ENCODE measurements around the gene CLASP1. TPM values are rescaled to one million over a fixed set of nuclear protein-coding genes. Genes with fewer than 3 reads are reported as not detected.

CLASP1 gene
- total and polyA plus RNA-seq, 2 of the 8 experiments (the other 6 are each of a cell fraction or from before 2014, with no cell fraction given), result 7.3 to 53.9 TPM

DNA sequence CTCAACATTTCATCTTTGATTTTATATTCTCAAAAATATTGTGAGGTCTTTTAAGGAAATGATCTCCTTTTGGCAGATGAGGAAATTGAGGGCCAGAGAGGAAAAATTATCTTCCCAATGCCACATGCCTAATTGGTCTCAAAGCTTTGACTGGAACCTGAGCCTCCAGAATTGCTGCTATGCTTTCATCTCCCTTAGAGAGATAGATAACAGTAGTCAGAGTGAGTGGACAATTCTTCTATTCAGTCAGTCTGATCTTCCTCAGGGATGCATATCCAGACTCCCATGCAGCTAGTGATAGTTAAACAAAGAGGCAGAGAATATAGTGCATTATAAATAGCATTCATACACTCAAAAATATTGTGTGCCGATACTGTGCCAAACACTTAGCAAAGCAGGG is 3.8 kb upstream of the CLASP1 start:
- TF ChIP-seq, protein P1, sequence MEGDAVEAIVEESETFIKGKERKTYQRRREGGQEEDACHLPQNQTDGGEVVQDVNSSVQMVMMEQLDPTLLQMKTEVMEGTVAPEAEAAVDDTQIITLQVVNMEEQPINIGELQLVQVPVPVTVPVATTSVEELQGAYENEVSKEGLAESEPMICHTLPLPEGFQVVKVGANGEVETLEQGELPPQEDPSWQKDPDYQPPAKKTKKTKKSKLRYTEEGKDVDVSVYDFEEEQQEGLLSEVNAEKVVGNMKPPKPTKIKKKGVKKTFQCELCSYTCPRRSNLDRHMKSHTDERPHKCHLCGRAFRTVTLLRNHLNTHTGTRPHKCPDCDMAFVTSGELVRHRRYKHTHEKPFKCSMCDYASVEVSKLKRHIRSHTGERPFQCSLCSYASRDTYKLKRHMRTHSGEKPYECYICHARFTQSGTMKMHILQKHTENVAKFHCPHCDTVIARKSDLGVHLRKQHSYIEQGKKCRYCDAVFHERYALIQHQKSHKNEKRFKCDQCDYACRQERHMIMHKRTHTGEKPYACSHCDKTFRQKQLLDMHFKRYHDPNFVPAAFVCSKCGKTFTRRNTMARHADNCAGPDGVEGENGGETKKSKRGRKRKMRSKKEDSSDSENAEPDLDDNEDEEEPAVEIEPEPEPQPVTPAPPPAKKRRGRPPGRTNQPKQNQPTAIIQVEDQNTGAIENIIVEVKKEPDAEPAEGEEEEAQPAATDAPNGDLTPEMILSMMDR (IDR thresholded peaks at IDR 0.05; ENCODE audit: control extremely low read depth in 1 of 3, insufficient read depth in 1 of 3, low read depth in 1 of 3, low read length in 3 of 3), result no peak
- no peak for TF ChIP-seq GTF2F1 (IDR thresholded peaks at IDR 0.05; ENCODE audit: borderline replicate concordance, low read depth, low read length)
- TF ChIP-seq SAP30 (IDR thresholded peaks at IDR 0.05; ENCODE audit: insufficient read depth, insufficient replicate concordance, low read length), result no peak
- no peak for TF ChIP-seq TAF7 (optimal IDR thresholded peaks at IDR 0.05; ENCODE audit: borderline replicate concordance, low read depth, low read length)
- no peak for TF ChIP-seq CHD2 (IDR thresholded peaks at IDR 0.05; ENCODE audit: low read length)
- no peak overlapping the region for H4K91ac ChIP-seq (replicated peaks; ENCODE audit: insufficient read length, low read length)
- no peak overlapping the region for H3K4me3 ChIP-seq (ENCODE audit: extremely low read depth in 1 of 4, insufficient read depth in 2 of 4, low read depth in 3 of 4, low read length in 4 of 4)
- H4K5ac ChIP-seq (ENCODE audit: insufficient read length, low read depth, low read length), result no peak overlapping the region
- H3K4me1 ChIP-seq (replicated peaks in 1 of 4; ENCODE audit: control insufficient read depth in 3 of 4, insufficient read depth in 4 of 4, low read length in 3 of 4), result peaks cover 0 to 5% (median 2%) of the 10 kb centered on the region in 4 experiments; a peak in 3 of 7 replicates
- H3K23ac ChIP-seq (ENCODE audit: insufficient read length), result no peak overlapping the region
- H2BK15ac ChIP-seq (ENCODE audit: low read length), result no peak overlapping the region
- peaks cover 0 to 17% of the 10 kb centered on the region in 2 experiments; a peak in 3 of 4 replicates for H3K79me2 ChIP-seq (ENCODE audit: control insufficient read depth in 1 of 2, insufficient read depth in 2 of 2, low read length in 2 of 2)
- no peak overlapping the region for H2BK20ac ChIP-seq (ENCODE audit: low read length)
- H3K14ac ChIP-seq (ENCODE audit: insufficient read length), result no peak overlapping the region
- ChIA-PET POLR2A (ENCODE audit: partially characterized antibody) (no interaction called here), CTCF (ENCODE audit: partially characterized antibody) (no interaction called here)
- H3K18ac ChIP-seq (ENCODE audit: extremely low read depth, low read length), result no peak overlapping the region
- H4K8ac ChIP-seq (ENCODE audit: extremely low read depth, insufficient read depth, low read length), result no peak overlapping the region
- no peak overlapping the region for H2AFZ ChIP-seq (ENCODE audit: low read length)
- FAIRE-seq, result no peak
- H3K4me2 ChIP-seq (ENCODE audit: insufficient read depth in 1 of 2, low read depth in 2 of 2, low read length in 2 of 2), result no peak overlapping the region
- H3K4ac ChIP-seq (replicated peaks; ENCODE audit: insufficient read length, low read depth, low read length), result no peak overlapping the region
- H2BK120ac ChIP-seq (replicated peaks; ENCODE audit: low read depth, low read length), result no peak overlapping the region
- no peak overlapping the region for H3K27ac ChIP-seq (ENCODE audit: low read depth, low read length)
- no peak for DNase-seq (ENCODE audit: low read depth in 1 of 2, low spot score in 2 of 2)
- no peaks in the 10 kb centered on the region for H3K36me3 ChIP-seq (ENCODE audit: control insufficient read depth in 2 of 4, insufficient read depth in 4 of 4, low read length in 3 of 4)
- H2BK12ac ChIP-seq (ENCODE audit: low read depth, low read length), result no peak overlapping the region
- H2AK5ac ChIP-seq (ENCODE audit: low read depth, low read length), result no peak overlapping the region
- H2BK5ac ChIP-seq (ENCODE audit: low read depth, low read length), result no peak overlapping the region
- no peak overlapping the region for H3K9ac ChIP-seq (replicated peaks in 1 of 4; ENCODE audit: extremely low read depth in 1 of 4, low read depth in 3 of 4, low read length in 3 of 4)
- no peaks in the 10 kb centered on the region for H3K9me3 ChIP-seq (ENCODE audit: insufficient read depth in 2 of 2, low read depth in 1 of 2, low read length in 1 of 2)
- no peak overlapping the region for H3K56ac ChIP-seq (replicated peaks; ENCODE audit: insufficient read length, low read depth, low read length)
- 0 out of 2 replicates have a peak, but pooled peaks cover 2% of the 10 kb centered on the region for H3K79me1 ChIP-seq (ENCODE audit: low read depth, low read length)
- peaks cover 8% of the 10 kb centered on the region for H3K23me2 ChIP-seq (ENCODE audit: low read depth, low read length)
- H3K27me3 ChIP-seq (replicated peaks in 1 of 4; ENCODE audit: control insufficient read depth in 3 of 4, extremely low read depth in 1 of 4, insufficient read depth in 3 of 4, low read length in 3 of 4), result no peaks in the 10 kb centered on the region
- 90% methylated on average over 1 of the region's 1 CpG; no CpG with 5 or more reads in 1 of the 2 experiments for WGBS, 2 experiments (ENCODE audit: extremely low coverage in 1 of 2, insufficient coverage in 1 of 2, insufficient read length in 1 of 2, insufficient replicate concordance in 2 of 2, low coverage in 1 of 2, low lambda C conversion rate in 2 of 2, missing lambda C conversion rate in 1 of 2)
- no peaks in the 10 kb centered on the region for H4K20me1 ChIP-seq (replicated peaks in 1 of 2; ENCODE audit: control insufficient read depth in 1 of 2, insufficient read depth in 2 of 2, low read length in 2 of 2)

All from H1 (cell line).